Colonic mucosa (tissue), 4 donors: Measurements from ENCODE around the gene CAMTA1. TPM values are rescaled to one million over a fixed set of nuclear protein-coding genes. Genes with fewer than 3 reads are reported as not detected.

Experiments
- DNase-seq: peaks from one replicate; pipeline ENCODE4 v3.0.0-alpha.2; 2020
- H3K27ac ChIP-seq: fragments of 200-600 bp; one replicate; pipeline ENCODE4 v1.8.0; 2021
- H3K27me3 ChIP-seq: fragments of 200-600 bp; one replicate; pipeline ENCODE4 v1.8.0; 2021
- H3K36me3 ChIP-seq: fragments of 200-600 bp; one replicate; pipeline ENCODE4 v1.8.0; 2021
- H3K4me1 ChIP-seq: fragments of 200-600 bp; one replicate; pipeline ENCODE4 v1.8.0; 2021; ENCODE audit warnings: mild to moderate bottlenecking
- H3K4me3 ChIP-seq: fragments of 200-600 bp; one replicate; pipeline ENCODE4 v1.8.0; 2021
- H3K9ac ChIP-seq, 2 donors: one replicate each; pipeline ENCODE4 v1.7.0; 2013; ENCODE audit warnings: control low read depth in 2 of 2, low read depth in 2 of 2, low read length in 2 of 2
- H3K9me3 ChIP-seq: fragments of 200-600 bp; one replicate; pipeline ENCODE4 v1.8.0; 2021
- intact Hi-C: fragments of 100-400 bp; cut with DNase I; formaldehyde crosslinking; loops from one replicate; pipeline ENCODE4 v1.14.1; 2022
- total RNA-seq, 2 donors: library from RNA; stranded (reverse); fragmentation: NEBNext Ultra II Directional in 1 of 2; extraction: Animal tissue kit (Norgen Biotek cat#: 25700) in 1 of 2; gene quantifications; one replicate each; pipeline ENCODE4 v1.2.1, GENCODE V29; 2021
- TF ChIP-seq, protein P1 (sequence below): fragments of 200-600 bp; IDR thresholded peaks from one replicate; pipeline ENCODE4 v1.8.0; 2022; ENCODE audit warnings: antibody characterized with exemption, mild to moderate bottlenecking
- donor health status: healthy.
- donor health status: DM: no; HTN: no; CAD: no.
- donor health status: DM: no; HTN: no; CAD: no.

Gene CAMTA1
- total RNA-seq, 2 donors from 2014 or later = 76.8 to 92.8 TPM

DNA sequence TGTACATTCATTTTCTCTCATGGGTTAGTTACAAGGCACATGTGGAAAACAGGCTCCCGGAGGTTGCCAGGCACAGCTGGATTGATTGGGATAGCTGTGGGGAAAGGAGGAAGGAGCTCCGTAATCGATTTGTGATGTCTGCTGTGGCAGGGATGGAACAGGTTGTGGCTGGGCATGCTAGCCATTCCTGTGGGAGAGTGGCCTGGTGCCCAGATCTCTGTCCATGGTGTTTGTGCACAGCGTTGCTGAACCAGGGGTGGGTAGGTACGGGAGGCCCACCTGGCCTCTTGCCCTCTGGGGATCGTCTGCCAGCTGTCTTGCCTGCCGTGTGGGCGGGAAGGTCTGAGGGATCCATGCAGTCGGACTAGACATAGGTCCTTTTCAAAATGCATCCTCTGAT lies 683.0 kb downstream of the CAMTA1 start:
- Histone ChIP-seq H3K9ac (no peak overlapping the region), H3K27me3 (no peaks in the 10 kb centered on the region), H3K9me3 (no peaks in the 10 kb centered on the region), H3K27ac (no peak overlapping the region), H3K4me1 (no peaks in the 10 kb centered on the region), H3K4me3 (no peak overlapping the region), H3K36me3 (no peaks in the 10 kb centered on the region)
- TF ChIP-seq, protein P1, sequence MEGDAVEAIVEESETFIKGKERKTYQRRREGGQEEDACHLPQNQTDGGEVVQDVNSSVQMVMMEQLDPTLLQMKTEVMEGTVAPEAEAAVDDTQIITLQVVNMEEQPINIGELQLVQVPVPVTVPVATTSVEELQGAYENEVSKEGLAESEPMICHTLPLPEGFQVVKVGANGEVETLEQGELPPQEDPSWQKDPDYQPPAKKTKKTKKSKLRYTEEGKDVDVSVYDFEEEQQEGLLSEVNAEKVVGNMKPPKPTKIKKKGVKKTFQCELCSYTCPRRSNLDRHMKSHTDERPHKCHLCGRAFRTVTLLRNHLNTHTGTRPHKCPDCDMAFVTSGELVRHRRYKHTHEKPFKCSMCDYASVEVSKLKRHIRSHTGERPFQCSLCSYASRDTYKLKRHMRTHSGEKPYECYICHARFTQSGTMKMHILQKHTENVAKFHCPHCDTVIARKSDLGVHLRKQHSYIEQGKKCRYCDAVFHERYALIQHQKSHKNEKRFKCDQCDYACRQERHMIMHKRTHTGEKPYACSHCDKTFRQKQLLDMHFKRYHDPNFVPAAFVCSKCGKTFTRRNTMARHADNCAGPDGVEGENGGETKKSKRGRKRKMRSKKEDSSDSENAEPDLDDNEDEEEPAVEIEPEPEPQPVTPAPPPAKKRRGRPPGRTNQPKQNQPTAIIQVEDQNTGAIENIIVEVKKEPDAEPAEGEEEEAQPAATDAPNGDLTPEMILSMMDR = no peak
- intact Hi-C loops = no loop called here
- DNase-seq = no peak

DNA sequence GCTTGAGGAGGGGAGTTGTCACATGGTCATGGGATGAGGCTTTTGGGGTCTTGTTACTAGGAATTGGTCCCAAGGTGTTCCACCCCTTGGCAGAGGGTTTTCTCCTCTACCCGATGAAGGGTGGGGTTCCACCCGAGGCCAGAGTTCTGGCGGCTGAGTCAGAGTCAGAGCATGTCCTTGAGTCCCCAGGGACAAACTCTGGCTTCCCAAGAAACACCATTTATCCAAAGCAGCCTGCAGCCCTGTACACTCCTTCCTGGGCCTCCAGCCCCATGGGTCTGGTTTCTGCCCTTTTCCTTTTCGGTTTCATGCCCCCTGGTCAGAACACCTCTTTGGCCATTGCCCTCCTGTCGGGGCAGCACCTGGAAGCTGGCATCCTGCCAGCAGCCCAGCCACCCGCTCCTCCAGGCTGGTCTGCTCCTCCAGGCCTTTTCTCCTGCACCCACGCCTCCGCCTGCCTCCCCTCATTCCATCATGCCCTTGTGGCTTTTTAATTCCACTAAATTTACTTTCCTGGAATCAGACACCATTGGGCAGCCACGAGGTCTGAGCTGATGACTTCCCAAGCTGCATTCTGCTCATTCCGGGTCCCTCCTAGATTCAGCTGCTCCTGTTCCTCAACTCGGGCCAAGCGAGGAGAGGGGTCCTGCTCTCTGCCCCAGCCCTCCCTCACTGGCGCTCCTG lies 684.1 kb downstream of the CAMTA1 start:
- Histone ChIP-seq H3K4me1 (no peaks in the 10 kb centered on the region), H3K27me3 (no peaks in the 10 kb centered on the region), H3K27ac (no peak overlapping the region), H3K9me3 (no peaks in the 10 kb centered on the region), H3K4me3 (no peak overlapping the region), H3K36me3 (no peaks in the 10 kb centered on the region), H3K9ac (no peak overlapping the region)
- TF ChIP-seq, protein P1 = no peak
- no peak for DNase-seq
- intact Hi-C loops = no loop called here

DNA sequence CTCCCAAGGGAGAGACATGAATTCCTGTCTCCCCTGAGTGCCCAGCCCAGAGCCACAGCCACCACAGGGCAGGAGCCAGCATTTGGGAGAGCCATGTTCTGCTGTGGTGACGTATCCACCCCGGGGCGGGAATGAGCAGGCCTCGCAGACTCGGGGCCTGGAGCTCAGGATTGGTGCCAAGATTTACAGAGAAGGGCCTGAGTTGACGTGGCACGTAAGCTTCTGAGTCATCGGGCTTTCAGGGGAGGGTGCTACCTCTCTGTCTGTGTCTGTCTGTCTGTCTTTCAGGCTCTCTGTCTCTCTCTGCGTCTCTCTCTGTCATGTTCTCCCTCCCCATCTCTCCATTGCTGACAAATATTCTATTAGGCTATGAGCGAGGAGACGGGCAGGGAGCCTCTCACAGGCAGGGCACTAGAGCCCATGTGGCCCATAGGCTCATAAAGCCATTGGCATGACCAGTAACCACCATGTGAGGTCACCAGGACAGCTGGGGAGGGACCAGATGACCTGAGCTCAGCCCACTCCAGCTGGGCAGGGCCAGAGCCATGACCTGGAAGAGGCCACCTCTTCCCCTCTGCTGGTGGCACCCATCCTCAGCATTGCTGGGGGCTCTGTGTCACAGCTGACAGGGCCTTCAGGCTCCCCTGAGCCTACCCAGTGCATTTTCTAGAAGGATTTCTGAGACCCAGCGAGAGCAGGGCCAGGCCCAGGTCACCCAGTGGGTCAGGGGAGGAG lies 685.8 kb downstream of the CAMTA1 start:
- no peak overlapping the region for H3K9ac ChIP-seq
- TF ChIP-seq, protein P1 = no peak
- H3K27ac ChIP-seq = peak overlapping the region; percentile 50

DNA sequence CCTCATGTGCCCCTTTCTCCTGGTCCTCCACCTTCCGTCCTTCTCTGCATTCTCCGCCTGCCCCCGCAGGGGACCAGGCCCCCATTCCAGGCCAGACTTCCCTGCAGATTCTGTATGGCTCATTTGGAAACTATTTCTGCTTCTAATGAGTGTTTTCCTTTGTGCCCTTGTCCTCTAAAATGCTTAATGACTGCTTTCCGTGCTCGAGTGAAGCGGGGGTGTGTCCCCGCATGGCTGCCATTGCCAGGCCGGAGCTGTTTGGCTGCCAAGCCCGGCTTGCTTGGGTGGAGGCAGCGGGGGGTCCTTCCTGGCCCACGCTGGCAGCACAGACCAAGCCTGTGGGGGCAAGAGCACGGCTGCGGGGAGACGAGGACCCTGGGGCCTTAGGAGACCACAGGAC lies 686.6 kb downstream of the CAMTA1 start:
- Histone ChIP-seq H3K4me1 (no peaks in the 10 kb centered on the region), H3K36me3 (no peaks in the 10 kb centered on the region), H3K9me3 (no peaks in the 10 kb centered on the region), H3K4me3 (no peak overlapping the region), H3K27me3 (no peaks in the 10 kb centered on the region), H3K9ac (no peak overlapping the region), H3K27ac (peak overlapping the region; percentile 50)
- intact Hi-C loops = no loop called here
- no peak for DNase-seq
- TF ChIP-seq, protein P1 = no peak

More for the DNA sequence above, 685.8 kb downstream of the CAMTA1 start:
- peak; percentile 54 for DNase-seq
- no peaks in the 10 kb centered on the region for H3K27me3 ChIP-seq
- H3K4me3 ChIP-seq = no peak overlapping the region
- H3K4me1 ChIP-seq = no peaks in the 10 kb centered on the region
- no peaks in the 10 kb centered on the region for H3K36me3 ChIP-seq
- no peaks in the 10 kb centered on the region for H3K9me3 ChIP-seq
- intact Hi-C loops = no loop called here

DNA sequence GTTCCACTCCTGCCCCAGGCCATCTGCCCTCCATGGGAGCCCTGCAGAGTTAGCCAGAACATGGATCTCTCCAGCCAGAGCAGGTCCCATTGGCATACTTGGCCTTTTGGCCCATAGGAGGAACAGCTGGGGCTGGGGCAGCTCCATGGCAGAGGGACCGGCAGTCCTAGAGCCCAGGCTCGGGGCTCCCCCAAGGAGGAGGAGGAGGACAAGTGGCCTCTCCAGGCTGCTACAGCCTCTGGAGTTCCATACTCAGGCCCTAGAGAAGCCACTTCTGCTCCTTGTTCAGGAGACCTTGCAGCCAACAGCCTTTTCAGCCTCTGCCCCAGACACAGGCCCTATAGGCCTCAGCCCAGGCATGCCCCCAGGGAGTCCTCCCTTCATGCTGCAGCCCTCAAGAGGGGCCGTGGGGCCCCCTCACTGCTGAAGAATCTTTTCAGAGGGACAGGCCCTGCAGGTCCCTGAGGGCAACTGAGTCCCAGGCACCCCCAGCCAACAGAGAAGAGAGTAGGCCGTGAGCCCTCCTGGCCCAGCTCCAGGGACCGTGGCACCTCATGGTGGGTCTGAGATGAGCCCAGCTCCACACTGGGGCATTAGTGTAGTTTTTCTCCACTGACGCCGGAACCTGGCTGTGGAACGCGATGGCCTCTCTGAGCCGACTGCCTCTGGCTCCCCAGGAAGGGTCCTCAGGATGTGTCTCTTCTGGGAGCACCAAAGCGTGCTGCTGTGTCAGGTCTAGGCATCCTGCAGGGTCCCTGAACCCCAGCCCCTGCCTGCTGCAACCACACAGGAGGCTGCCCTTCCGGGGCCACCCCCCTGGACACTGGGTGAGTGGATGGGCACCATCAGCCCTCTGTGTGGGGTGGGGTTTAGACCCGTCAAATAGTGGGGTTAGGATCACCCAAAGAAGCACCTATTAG lies 688.2 kb downstream of the CAMTA1 start:
- no peak overlapping the region for H3K27ac ChIP-seq
- no peak overlapping the region for H3K4me3 ChIP-seq
- H3K9ac ChIP-seq = no peak overlapping the region
- no peaks in the 10 kb centered on the region for H3K4me1 ChIP-seq
- H3K27me3 ChIP-seq = no peaks in the 10 kb centered on the region
- no peak for DNase-seq
- intact Hi-C loops = no loop called here
- H3K36me3 ChIP-seq = no peaks in the 10 kb centered on the region
- TF ChIP-seq, protein P1 = no peak
- H3K9me3 ChIP-seq = no peaks in the 10 kb centered on the region
